ENCODE measurements around the gene KLK2. TPM values are rescaled to one million over a fixed set of nuclear protein-coding genes. Genes with fewer than 3 reads are reported as not detected.

KLK2 gene
- total and polyA plus RNA-seq, 10 donors = 0.37 to 1.2 (median 0.65) TPM; not detected in 5

DNA sequence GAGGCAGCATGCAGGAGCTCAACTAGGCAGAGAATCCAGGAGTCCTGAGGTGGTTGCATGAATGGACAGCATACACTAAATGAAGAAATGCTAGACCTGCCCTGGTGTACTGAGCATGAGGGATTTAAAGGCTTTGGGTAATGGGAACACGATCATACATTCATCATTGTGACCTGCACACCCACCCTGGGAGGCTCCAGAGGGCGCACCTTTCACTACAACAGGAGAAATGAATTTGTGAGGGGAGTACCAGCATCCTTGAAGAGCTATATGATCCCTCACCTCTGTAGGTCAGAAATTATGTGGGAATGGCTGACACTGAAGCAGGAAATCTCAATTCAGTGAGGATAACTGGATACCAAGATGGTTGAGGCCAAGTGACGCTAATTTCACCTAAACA lies 8.9 kb downstream of the KLK2 start:
- Histone ChIP-seq H3K27ac (no peak overlapping the region), H3K27me3 (replicated peaks in 1 of 7) (peaks cover 0 to 58% (median 0%) of the 10 kb centered on the region in 7 donors), H3K4me1 (no peaks in the 10 kb centered on the region), H3K9me3 (no peaks in the 10 kb centered on the region), H3K4me3 (no peak overlapping the region), H3K36me3 (no peaks in the 10 kb centered on the region)
- no peak for DNase-seq
- intact Hi-C loops (cut with DNase I; ENCODE audit: low total_unique reads) = no loop called here
- 50 to 59% (median 55%) methylated on average over 3 of the region's 3 CpGs for WGBS, 5 donors
- TF ChIP-seq, protein P1, sequence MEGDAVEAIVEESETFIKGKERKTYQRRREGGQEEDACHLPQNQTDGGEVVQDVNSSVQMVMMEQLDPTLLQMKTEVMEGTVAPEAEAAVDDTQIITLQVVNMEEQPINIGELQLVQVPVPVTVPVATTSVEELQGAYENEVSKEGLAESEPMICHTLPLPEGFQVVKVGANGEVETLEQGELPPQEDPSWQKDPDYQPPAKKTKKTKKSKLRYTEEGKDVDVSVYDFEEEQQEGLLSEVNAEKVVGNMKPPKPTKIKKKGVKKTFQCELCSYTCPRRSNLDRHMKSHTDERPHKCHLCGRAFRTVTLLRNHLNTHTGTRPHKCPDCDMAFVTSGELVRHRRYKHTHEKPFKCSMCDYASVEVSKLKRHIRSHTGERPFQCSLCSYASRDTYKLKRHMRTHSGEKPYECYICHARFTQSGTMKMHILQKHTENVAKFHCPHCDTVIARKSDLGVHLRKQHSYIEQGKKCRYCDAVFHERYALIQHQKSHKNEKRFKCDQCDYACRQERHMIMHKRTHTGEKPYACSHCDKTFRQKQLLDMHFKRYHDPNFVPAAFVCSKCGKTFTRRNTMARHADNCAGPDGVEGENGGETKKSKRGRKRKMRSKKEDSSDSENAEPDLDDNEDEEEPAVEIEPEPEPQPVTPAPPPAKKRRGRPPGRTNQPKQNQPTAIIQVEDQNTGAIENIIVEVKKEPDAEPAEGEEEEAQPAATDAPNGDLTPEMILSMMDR (IDR thresholded peaks at IDR 0.05 in 8 of 11, conservative IDR thresholded peaks at IDR 0.05 in 3 of 11) = no peak
- TF ChIP-seq POLR2A (IDR thresholded peaks at IDR 0.05) (no peak), POLR2AphosphoS5 (IDR thresholded peaks at IDR 0.05) (no peak)

DNA sequence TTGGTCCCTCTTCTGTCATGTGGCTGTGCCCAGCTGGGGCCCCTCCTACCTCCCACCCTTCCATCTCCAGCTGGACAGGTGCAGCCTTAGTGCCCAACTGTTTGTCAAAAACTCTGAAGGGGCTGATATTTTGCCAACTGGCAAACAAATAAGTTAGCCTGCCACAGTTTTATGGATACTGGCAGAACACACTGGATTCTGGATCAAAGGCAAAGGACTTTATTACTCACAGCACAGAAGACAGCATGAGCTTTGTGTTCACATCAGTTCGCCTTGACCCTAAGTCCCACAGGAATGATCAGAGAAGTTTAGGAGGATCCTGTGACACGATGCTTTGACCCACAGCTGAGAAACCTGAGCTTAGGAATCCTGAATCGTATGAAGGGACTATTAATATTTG lies 16.4 kb downstream of the KLK2 start:
- no peak for DNase-seq
- 52 to 66% (median 56%) methylated on average over 3 of the region's 3 CpGs for WGBS, 5 donors
- Histone ChIP-seq H3K36me3 (no peaks in the 10 kb centered on the region), H3K27ac (no peak overlapping the region), H3K4me1 (no peaks in the 10 kb centered on the region), H3K9me3 (peaks cover 0 to 4% (median 0%) of the 10 kb centered on the region in 8 donors), H3K27me3 (replicated peaks in 1 of 7) (peaks cover 0 to 43% (median 0%) of the 10 kb centered on the region in 7 donors), H3K4me3 (no peak overlapping the region)
- intact Hi-C loops (cut with DNase I; ENCODE audit: low total_unique reads) = no loop called here
- TF ChIP-seq POLR2AphosphoS5 (IDR thresholded peaks at IDR 0.05) (no peak), POLR2A (IDR thresholded peaks at IDR 0.05) (no peak)
- TF ChIP-seq, protein P1 (IDR thresholded peaks at IDR 0.05 in 8 of 11, conservative IDR thresholded peaks at IDR 0.05 in 3 of 11) = no peak

DNA sequence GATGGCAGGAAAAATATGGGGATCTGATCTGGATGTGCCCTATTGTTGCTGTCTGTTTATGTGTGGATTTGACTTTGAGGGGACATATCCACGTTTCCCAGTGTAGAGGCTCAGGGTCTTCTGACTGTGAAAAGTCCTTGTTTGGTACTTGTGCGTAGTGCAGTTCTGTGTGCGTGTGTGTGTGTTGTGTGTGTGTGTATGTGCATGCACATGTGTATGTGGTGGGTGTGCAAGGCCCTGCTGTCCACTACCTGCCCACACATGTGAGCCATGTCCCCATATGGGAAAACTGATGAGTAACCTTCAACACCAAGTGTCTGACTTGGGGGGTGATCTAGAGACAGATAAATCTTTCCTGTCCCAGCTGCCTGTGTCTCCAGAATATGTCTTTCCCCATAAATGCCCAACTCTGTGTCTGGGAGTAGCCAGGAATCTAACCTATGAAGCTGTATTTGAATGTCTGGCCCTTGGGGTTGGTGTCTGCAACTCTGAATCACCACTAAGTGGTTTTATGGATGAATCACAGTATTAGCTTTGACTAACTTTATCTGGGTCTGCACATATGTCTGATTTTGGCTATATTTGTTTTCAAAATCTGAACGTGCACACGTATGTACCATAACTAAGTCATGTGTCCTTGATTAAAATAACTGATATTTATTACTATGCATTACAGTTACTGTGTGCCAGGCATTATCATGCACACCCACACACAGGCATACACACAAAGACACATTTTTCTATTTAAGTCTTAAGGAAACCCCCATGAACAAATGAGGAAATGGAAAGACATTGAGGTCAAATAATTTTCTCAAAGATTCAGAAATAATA lies 17.4 kb downstream of the KLK2 start:
- intact Hi-C loops (cut with DNase I; ENCODE audit: low total_unique reads) = no loop called here
- TF ChIP-seq POLR2AphosphoS5 (IDR thresholded peaks at IDR 0.05) = no peak
- TF ChIP-seq, protein P1 (IDR thresholded peaks at IDR 0.05 in 8 of 11, conservative IDR thresholded peaks at IDR 0.05 in 3 of 11) = no peak
- TF ChIP-seq POLR2A (IDR thresholded peaks at IDR 0.05) = no peak
- WGBS, 5 donors = 19 to 64% (median 57%) methylated on average over 3 to 5 of the region's 5 CpGs
- H3K27ac ChIP-seq = no peak overlapping the region
- H3K4me1 ChIP-seq = no peaks in the 10 kb centered on the region
- H3K36me3 ChIP-seq = no peaks in the 10 kb centered on the region
- no peak overlapping the region for H3K4me3 ChIP-seq
- DNase-seq = no peak
- H3K9me3 ChIP-seq = peaks cover 0 to 9% (median 2%) of the 10 kb centered on the region in 8 donors
- H3K27me3 ChIP-seq (replicated peaks in 1 of 7) = peaks cover 0 to 48% (median 0%) of the 10 kb centered on the region in 7 donors

GRCh38 chr19:50891253-50891625 lies 18.0 kb downstream of the KLK2 start:
- no peak for DNase-seq
- Histone ChIP-seq H3K4me3 (no peak overlapping the region), H3K27me3 (replicated peaks in 1 of 7) (peaks cover 0 to 48% (median 0%) of the 10 kb centered on the region in 7 donors), H3K4me1 (no peaks in the 10 kb centered on the region), H3K36me3 (no peaks in the 10 kb centered on the region), H3K27ac (no peak overlapping the region), H3K9me3 (peaks cover 0 to 9% (median 2%) of the 10 kb centered on the region in 8 donors)
- intact Hi-C loops (cut with DNase I; ENCODE audit: low total_unique reads) = no loop called here
- TF ChIP-seq POLR2AphosphoS5 (IDR thresholded peaks at IDR 0.05) = no peak
- TF ChIP-seq POLR2A (IDR thresholded peaks at IDR 0.05) = no peak
- TF ChIP-seq, protein P1 (IDR thresholded peaks at IDR 0.05 in 8 of 11, conservative IDR thresholded peaks at IDR 0.05 in 3 of 11) = no peak
- 74 to 91% (median 88%) methylated on average over 5 of the region's 5 CpGs for WGBS, 5 donors

Measured in spleen (tissue), 11 donors.